Stimulated activated CD4-positive, alpha-beta T cell treated with anti-CD3 and anti-CD28 coated beads, Interleukin-2, amount 100 ng/mL, for 48 hours (primary cell): ENCODE data around the gene GSG1.
"Not testable (repeated sequence)": the region's sequence is repeated elsewhere in the genome, so short reads cannot be mapped to it uniquely, and the experiment has no call there.

Experiments used
- DNase-seq, 2 donors: peaks; one replicate each; pipeline ENCODE4 v3.0.0-alpha.2; 2020

GSG1 gene

GRCh38 chr12:13088496-13088895 is 15.0 kb downstream of the GSG1 start:
- no peak for DNase-seq

DNA sequence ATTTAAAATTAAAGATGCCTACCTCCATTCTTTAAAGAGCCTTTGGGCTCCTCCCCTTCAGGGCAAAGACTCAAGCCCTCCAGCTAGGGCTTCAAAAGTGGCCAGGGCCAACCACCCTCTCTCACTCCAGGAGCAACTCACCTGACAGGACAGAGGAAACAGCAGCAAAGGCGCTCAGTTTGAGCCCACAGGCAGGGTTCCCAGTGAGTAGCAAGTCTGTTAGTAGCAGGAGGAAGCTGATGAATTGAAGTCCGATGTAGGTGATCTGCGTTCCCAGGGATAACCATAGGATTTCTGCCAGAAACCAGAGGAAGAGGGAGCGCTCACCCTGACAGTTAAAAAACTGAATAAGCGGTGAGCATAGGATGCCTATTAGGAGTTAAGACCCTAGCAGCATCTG is 15.7 kb downstream of the GSG1 start:
- DNase-seq = no peak

GRCh38 chr12:13085968-13086686 is 17.3 kb downstream of the GSG1 start:
- DNase-seq = no peak

- no peak for DNase-seq
Measured at GRCh38 chr12:13084898-13085640, 18.4 kb downstream of the GSG1 start.

DNA sequence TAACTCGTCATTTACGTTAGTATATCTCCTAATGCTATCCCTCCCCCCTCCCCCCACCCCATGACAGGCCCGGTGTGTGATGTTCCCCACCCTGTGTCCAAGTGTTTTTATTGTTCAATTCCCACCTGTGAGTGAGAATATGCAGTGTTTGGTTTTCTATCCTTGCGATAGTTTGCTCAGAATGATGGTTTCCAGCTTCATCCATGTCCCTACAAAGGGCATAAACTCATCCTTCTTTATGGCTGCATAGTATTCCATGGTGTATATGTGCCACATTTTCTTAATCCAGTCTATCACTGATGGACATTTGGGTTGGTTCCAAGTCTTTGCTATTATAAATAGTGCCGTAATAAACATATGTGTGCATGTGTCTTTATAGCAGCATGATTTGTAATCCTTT is 19.8 kb downstream of the GSG1 start:
- not testable (repeated sequence) for DNase-seq

GRCh38 chr12:13082861-13083260 is 20.6 kb downstream of the GSG1 start:
- DNase-seq = no peak

GRCh38 chr12:13080266-13080665 is 23.2 kb downstream of the GSG1 start:
- DNase-seq = no peak

- no peak for DNase-seq
Measured at GRCh38 chr12:13079440-13079906, 24.0 kb downstream of the GSG1 start.

DNA sequence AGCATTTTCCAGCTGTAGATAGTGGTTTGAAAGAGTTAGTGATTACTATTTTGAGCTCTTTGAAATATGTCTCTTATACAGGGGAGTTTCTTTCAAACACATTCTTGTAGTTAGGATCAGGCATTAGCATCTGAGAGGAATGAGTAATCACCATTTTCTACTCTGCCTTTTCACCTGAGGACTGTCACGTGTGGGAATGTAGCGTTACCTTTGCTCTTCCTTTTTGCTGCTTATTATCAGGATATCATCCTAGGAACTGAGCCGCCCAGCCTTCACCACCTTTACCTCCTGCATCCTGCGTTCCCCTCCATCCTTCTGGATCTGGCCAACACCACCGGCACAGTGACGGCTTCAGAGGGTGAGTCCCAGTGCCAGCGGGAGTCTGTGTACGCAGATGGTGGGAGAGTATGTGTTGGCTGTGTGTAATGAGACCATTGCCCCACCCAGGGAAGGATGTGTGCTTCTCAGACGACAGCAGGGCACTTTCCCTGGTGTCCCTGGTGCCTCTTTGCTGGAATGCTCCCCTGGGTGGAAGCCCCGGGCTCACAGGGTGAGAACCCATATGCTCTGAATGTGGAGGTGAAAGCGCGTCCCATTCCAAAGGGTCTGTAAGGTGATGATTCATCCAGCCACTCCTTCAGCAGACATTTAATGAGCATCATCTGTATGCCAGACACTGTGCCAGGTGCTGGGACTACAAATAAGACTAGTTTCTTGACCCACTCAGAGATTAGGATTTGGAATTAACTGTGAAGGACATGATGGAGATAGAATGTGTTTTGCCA is 27.5 kb downstream of the GSG1 start:
- DNase-seq = no peak

GRCh38 chr12:13075118-13075480 is 28.4 kb downstream of the GSG1 start:
- no peak for DNase-seq

DNA sequence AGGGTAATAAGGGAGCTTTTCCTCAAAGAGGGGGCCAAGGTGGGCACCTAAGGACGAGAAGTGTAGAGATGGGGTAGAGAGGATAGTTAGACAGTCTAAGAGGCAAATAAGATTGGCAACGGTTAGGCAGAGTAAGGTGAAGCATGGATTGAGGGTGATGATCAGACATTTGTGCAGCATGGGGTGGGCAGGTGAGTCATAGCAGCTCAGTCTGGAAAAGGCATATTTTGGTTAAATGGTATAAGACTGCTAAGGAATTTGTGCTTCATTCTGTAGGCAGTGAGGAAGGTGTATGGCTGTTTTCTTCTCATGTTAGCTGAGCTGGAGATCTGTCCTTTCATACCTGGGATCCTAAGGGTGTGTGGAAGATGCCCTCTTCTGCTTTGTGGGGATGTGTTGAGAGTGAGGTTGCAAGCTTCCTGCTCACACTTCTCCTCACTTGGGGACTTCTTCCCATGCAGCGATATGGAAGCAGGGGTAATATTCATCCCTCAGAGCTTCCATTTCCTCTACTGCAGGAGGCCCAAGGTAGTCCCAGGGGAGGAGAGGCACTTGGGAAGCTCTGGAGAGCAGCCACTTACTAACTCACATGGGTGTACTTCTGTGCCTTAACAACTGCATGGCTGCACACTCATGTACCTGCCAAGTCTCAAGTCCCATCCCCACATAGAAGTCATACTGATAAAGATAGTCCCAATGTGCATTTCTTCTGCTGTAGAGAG is 28.9 kb downstream of the GSG1 start:
- no peak for DNase-seq

DNA sequence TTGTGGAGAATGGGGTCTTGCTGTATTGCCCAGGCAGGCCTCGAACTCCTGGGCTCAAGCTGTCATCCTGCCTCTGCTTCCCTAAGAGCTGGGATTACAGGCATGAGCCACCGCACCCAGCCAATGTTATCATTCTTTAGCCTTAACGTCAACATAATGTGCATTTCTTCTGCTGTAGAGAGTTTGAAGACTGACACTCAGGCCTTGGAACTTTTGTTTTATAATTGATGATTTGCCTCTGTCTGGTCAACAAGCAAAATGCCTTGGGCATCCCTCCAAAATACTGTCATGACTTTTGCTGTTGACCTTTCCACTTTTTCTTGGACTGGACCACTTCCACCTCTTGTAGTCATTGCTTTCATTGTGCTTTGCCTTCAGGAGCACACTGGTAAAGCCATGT is 30.3 kb downstream of the GSG1 start:
- DNase-seq = no peak

DNA sequence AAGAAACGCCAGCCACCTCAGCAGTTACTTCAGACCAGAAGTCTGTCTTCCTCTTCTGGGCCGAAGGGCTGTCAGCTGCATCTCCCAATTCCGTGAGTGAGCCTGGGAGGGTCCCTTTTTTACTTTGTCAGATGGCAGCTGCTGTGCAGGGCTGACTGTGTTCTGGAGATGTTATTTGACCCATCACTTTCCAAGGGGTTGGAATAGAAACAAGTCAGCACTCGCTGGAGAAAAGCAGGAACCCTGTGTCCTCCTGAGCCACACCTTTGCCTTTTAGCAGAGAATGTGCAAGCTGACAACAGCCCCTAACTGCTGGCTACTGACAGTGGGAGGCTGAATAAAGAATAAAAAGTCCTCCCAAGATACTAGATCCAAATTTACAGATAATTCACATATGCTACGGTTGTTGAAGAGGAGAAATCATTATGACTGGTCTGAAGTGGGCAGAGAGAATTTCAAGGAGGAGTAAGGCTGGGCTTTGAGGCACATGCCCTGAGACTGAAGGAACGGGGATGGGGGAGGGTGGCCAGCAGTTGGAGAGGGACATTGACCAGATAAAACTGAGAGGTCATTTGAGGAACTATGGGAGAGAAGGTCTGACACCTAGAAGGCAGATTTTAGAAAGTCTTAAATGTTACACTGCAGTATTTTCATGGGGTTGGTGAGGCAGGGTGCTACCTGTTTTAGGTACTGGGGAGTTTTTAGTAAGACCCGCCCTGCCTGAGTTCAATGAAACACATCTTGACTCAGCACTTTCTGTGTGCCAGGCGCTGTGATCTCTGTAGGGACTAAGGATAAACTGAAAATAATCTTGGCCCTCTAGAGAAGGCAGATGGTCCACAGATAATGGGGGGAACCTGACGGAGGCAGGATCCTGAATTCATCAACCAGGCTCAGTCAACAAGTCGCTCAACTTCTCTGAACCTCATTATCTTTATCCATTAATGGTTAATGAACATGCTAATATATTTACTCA is 31.9 kb downstream of the GSG1 start:
- no peak for DNase-seq

DNA sequence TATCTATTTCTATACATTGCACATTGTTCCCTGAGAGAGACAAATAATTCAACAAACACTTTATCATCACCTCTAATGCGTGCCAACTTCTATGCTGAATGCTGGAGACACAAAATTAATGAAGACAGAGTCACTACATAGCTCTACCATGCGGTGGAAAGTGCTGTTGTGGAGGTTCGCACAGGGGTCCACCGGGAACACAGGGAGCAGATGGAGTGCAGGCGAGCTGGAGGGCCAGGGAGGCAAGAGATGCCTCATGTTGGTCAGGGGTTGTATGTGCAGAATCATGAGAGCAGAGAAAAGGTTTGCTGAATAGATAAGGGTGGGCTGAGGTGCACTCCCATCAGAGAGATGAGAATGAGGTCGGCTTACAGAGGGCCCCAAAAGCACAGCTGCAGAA is 34.1 kb downstream of the GSG1 start:
- no peak for DNase-seq

- no peak for DNase-seq
Measured at GRCh38 chr12:13067322-13067721, 36.1 kb downstream of the GSG1 start.

DNA sequence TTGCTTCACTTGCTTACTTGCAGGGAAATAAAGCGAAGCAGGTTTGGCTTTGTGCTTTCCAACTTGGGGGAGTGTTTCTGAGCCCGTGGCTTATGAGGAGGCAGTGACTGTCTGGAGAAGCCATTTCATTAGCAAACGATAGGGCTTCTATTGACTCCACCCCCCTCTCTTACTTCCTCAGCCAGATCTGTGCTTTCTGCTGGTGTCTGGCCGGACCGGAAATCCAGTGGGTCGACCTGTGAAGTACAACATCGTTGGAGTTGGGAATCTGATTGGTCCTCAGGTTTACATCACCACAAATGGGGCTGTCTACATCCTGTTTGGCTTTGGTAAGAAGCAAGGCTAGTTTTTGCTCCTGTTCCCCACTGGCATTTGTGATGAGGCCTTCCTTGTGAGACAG is 37.0 kb downstream of the GSG1 start:
- no peak for DNase-seq

DNA sequence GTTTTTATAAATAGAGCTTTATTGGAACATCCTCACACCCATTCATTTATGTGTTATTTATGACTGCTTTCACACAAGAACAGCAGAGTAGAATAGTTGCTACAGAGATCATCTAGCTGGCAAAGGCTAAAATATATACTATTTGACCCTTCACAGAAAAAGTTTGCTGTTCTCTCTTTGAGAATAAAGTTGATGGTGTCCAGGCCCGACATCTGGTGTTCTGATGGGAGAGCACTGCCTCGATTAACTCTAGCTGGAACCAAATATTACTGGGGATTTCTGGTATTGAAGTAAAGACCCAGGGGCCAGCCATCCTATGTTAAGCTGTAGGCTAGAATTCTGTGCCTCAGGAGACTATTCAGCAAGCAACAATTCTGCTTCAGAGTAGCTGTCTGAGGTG is 37.5 kb downstream of the GSG1 start:
- DNase-seq = no peak

DNA sequence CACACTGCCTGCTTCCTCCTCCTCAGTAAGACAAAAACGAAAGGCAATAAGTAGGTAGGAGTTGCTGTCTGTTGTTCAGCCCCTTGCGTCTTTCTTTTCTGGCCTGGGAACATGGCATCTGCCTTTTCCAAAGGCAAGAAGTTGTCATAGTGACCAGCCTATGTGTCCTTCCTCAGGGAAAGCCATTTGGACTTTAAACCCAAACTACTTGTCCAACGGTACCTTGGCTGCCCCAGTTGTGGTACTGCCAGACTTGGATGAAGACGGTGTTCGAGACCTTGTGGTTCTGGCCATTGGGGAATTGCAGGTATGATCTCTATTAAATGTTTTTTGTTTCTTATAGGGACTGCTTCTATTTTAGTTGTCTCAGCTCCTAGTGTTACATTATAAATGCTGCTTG is 40.8 kb downstream of the GSG1 start:
- no peak for DNase-seq

DNA sequence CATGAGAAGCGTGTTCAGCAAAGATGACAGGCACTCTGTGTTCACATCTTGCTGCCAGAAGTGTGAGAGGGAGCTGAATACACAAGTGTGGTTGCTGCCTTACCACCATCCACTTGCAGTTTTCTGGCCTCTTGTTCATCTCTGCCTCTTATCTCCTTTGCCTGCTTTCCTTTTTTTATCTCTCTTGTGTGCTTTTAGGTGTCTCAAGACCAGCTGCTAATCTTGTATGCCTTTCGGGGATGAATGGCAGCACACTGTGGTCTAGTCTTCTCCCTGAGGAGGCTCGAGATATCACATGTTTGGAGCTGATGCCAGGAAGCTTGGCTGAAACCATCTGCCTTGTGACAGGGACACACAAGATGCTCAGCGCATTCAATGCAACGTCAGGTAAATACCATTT is 42.1 kb downstream of the GSG1 start:
- DNase-seq = no peak

GRCh38 chr12:13060581-13060980 is 42.9 kb downstream of the GSG1 start:
- no peak for DNase-seq

- not testable (repeated sequence) for DNase-seq
Measured at GRCh38 chr12:13053617-13054016, 49.9 kb downstream of the GSG1 start.

DNA sequence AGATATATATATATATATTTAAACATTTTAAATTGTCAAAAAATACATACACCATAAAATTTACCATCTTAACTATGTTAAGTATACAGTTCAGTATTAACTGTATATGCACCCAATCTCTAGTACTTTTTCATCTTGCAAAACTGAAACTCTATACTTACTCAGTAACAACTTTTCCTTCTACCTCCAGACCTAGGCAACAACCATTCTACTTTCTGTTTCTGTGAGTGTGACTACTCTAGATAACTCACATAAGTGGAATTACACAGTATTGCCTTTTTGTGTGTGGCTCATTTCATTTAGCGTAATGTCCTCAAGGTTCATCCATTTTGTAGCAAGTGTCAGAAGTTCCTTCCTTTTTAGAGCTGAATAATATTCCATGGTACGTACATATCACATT is 51.0 kb downstream of the GSG1 start:
- no peak for DNase-seq
